GM23338 (cell line): ENCODE results near the gene GRK5.

Source experiments
- CREB1 ChIP-seq: fragments of 250-450 bp; sonication (Bioruptor Pico); IDR thresholded peaks from 2 replicates; pipeline ENCODE4 v1.5.0; 2020; ENCODE audit warnings: low read depth, mild to moderate bottlenecking, moderate library complexity
- CTCF ChIP-seq, 2 experiments: fragments of 200-600 bp in 1 of 2; sonication (generic) in 1 of 2; conservative IDR thresholded peaks; 2 replicates each; pipeline versions ENCODE4 v1.5.1 to v1.6.1; 2016 to 2017; ENCODE audit warnings: antibody characterized with exemption in 2 of 2, low read depth in 2 of 2, mild to moderate bottlenecking in 2 of 2, moderate library complexity in 1 of 2
- EZH2 ChIP-seq: fragments of 200-600 bp; sonication (generic); IDR thresholded peaks from one replicate; pipeline ENCODE4 v1.8.0; 2017; ENCODE audit warnings: antibody characterized with exemption, mild to moderate bottlenecking, low read depth; ENCODE audit not compliant: unreplicated experiment
- EZH2phosphoT487 ChIP-seq: fragments of 200-600 bp; sonication (generic); IDR thresholded peaks from one replicate; pipeline ENCODE4 v1.8.1; 2018; ENCODE audit warnings: antibody characterized with exemption; ENCODE audit not compliant: unreplicated experiment
- JUNB ChIP-seq: IDR thresholded peaks from one replicate; pipeline ENCODE4 v1.6.1; 2016; ENCODE audit warnings: antibody characterized with exemption; ENCODE audit not compliant: unreplicated experiment
- NANOG ChIP-seq: IDR thresholded peaks from 2 replicates; pipeline ENCODE4 v1.6.1; 2016; ENCODE audit warnings: antibody characterized with exemption, borderline replicate concordance
- POLR2AphosphoS5 ChIP-seq: IDR thresholded peaks from 2 replicates; pipeline ENCODE4 v1.6.1; 2016; ENCODE audit warnings: antibody characterized with exemption, low read depth
- REST ChIP-seq: IDR thresholded peaks from one replicate; pipeline ENCODE4 v1.6.1; 2018; ENCODE audit warnings: antibody characterized with exemption; ENCODE audit not compliant: unreplicated experiment
- ZNF331 ChIP-seq: fragments of 250-450 bp; sonication (Bioruptor Pico); IDR thresholded peaks from 2 replicates; pipeline ENCODE4 v1.5.0; 2020; ENCODE audit warnings: low read depth, mild to moderate bottlenecking, moderate library complexity
- ZNF462 ChIP-seq: fragments of 250-450 bp; sonication (Bioruptor Pico); IDR thresholded peaks from 2 replicates; pipeline ENCODE4 v1.5.0; 2020; ENCODE audit warnings: mild to moderate bottlenecking, moderate library complexity
- TF ChIP-seq, protein P1 (sequence below): IDR thresholded peaks from 2 replicates; pipeline ENCODE4 v1.6.1; 2016; ENCODE audit warnings: antibody characterized with exemption

DNA sequence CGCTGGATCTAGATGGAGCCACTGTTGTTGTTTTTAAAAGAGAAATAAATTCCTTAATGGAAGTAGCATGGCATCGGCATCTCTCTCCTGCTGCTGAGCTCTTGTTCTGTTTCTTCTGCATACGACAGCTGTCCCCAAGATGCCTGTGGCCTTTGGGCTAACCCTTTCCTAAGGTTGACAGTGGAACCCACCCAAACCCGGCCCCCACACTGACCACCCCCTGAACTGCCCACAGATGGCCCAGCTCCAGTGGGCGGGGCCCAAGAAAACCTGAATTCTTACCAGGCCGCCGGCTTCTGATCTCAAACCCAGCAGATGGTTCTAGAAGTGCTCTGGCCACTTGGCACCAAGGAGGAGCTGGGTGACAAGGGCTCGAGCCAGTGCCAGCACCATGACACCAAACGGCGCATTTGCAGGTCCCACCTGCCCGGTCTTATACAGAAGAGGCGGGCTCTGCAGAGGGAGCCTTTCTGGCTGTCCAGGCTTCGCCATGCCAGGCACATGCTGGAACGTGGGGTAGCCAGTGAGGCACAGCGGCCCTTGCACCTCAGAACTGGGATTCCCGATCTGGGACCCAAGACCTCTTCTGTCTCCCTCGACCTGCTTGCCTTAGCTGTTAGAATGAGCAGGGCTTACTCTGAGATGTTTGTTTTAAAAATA lies 252.4 kb downstream of the GRK5 start:
- TF ChIP-seq JUNB (no peak), CTCF (conservative IDR thresholded peaks at IDR 0.05; ENCODE audit: low read depth in 2 of 2) (no peak), POLR2AphosphoS5 (no peak), EZH2phosphoT487 (no peak), EZH2 (no peak), REST (no peak), CREB1 (CRISPR knock-in tag) (no peak), ZNF462 (CRISPR knock-in tag) (no peak), NANOG (no peak), ZNF331 (CRISPR knock-in tag) (no peak)
- TF ChIP-seq, protein P1, sequence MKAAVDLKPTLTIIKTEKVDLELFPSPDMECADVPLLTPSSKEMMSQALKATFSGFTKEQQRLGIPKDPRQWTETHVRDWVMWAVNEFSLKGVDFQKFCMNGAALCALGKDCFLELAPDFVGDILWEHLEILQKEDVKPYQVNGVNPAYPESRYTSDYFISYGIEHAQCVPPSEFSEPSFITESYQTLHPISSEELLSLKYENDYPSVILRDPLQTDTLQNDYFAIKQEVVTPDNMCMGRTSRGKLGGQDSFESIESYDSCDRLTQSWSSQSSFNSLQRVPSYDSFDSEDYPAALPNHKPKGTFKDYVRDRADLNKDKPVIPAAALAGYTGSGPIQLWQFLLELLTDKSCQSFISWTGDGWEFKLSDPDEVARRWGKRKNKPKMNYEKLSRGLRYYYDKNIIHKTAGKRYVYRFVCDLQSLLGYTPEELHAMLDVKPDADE: no peak
